ENCODE results near the gene CPPED1. TPM values are rescaled to one million over a fixed set of nuclear protein-coding genes. Genes with fewer than 3 reads are reported as not detected.

CPPED1 gene
- total RNA-seq, 2 donors from 2014 or later = 24.8 to 61.0 TPM

DNA sequence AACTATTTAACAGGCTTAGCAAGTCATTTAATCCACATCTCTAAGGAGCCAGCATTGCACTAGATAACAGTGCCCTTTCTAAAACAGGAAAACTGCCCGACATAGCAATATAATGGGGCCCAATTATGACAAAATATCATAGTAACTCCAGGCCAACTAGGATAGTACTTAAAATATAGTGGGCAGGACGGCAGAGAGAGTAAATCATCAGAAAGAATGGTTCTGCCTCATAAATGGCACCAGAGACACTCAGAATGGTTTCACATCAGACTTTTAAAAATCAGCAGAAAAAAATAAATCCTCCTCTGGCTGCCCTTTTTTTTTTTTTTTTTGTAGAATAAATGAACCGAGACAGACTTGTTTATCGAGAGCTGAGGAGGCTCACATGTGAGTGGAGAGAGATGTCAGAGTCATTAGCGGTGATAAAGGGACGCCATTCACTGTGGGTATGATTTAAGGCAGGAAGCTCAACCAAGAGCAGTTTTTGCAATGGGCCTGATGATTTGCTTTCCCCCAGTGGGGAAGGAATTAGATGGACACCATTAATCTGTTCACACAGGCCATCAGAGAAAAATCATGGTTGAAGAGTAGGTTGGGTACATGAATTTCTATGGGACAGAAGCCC lies 62.6 kb downstream of the CPPED1 start:
- no peak overlapping the region for H3K27ac ChIP-seq
- no peaks in the 10 kb centered on the region for H3K27me3 ChIP-seq (replicated peaks; ENCODE audit: insufficient read depth)
- no peak for DNase-seq (ENCODE audit: low spot score)
- 76% methylated on average over 6 of the region's 6 CpGs for WGBS
- H3K36me3 ChIP-seq = no peaks in the 10 kb centered on the region
- TF ChIP-seq POLR2A (IDR thresholded peaks at IDR 0.05) = no peak
- no peak for TF ChIP-seq POLR2AphosphoS5 (IDR thresholded peaks at IDR 0.05)
- H3K9me3 ChIP-seq = no peaks in the 10 kb centered on the region
- intact Hi-C loops (cut with DNase I) = no loop called here
- no peaks in the 10 kb centered on the region for H3K4me1 ChIP-seq (replicated peaks)
- H3K4me3 ChIP-seq = no peak overlapping the region

DNA sequence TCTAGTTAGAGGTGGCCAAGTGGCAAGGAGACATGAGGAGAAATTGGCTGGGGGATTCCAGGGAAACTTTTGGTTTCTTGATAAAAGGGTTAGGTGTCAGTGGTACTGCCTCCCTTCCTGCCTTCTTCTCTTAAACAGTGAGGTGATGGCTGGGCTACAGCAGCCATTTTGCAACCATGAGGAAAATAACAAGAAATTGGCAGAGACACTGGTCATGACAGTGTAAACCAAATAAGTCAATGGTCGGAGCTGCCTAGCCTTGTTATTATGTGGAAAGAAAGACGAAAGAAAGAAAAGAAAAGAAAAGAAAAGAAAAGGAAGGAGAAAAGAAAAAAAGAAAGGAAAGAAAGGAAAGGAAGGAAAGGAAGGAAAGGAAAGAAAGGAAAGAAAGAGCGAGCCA lies 63.9 kb downstream of the CPPED1 start:
- intact Hi-C loops (cut with DNase I) = no loop called here
- WGBS = 95% methylated on average over 3 of the region's 3 CpGs
- H3K4me1 ChIP-seq (replicated peaks) = no peaks in the 10 kb centered on the region
- no peak overlapping the region for H3K27ac ChIP-seq
- H3K27me3 ChIP-seq (replicated peaks; ENCODE audit: insufficient read depth) = no peaks in the 10 kb centered on the region
- no peak overlapping the region for H3K4me3 ChIP-seq
- no peaks in the 10 kb centered on the region for H3K9me3 ChIP-seq
- no peak for DNase-seq (ENCODE audit: low spot score)
- H3K36me3 ChIP-seq = no peaks in the 10 kb centered on the region
- TF ChIP-seq POLR2A (IDR thresholded peaks at IDR 0.05) (no peak), POLR2AphosphoS5 (IDR thresholded peaks at IDR 0.05) (no peak), CTCF (IDR thresholded peaks at IDR 0.05) (no peak)

DNA sequence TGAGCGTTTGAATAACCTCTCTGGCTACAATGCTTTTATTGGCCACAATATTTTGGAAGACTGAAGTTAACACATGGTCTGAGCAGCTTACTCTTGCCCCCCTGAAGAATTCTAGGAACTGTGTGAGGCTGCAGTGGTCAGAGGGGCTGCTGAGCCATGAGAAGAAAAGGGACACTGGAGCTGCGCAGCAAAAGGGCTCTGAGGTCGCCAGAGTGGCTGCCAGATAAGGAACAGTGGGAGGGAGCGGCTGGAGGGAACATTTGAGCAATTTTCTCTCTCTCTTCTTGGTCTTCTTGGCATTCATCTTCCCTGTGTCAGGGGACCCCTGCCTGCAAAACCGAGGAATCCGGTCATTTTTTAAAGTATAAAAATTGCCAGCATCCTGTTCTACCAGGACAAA lies 66.1 kb downstream of the CPPED1 start:
- intact Hi-C loops (cut with DNase I) = no loop called here
- Histone ChIP-seq H3K27ac (no peak overlapping the region), H3K9me3 (no peaks in the 10 kb centered on the region), H3K4me1 (replicated peaks) (no peaks in the 10 kb centered on the region), H3K27me3 (replicated peaks; ENCODE audit: insufficient read depth) (no peaks in the 10 kb centered on the region), H3K4me3 (no peak overlapping the region), H3K36me3 (no peaks in the 10 kb centered on the region)
- TF ChIP-seq CTCF (IDR thresholded peaks at IDR 0.05) = no peak
- no peak for TF ChIP-seq POLR2AphosphoS5 (IDR thresholded peaks at IDR 0.05)
- no peak for TF ChIP-seq POLR2A (IDR thresholded peaks at IDR 0.05)
- no peak for DNase-seq (ENCODE audit: low spot score)
- 74% methylated on average over 6 of the region's 6 CpGs for WGBS

GRCh38 chr16:12735805-12736204 lies 67.9 kb downstream of the CPPED1 start:
- H3K4me3 ChIP-seq = no peak overlapping the region
- TF ChIP-seq CTCF (IDR thresholded peaks at IDR 0.05) (no peak), POLR2AphosphoS5 (IDR thresholded peaks at IDR 0.05) (no peak), POLR2A (IDR thresholded peaks at IDR 0.05) (no peak)
- H3K36me3 ChIP-seq = no peaks in the 10 kb centered on the region
- H3K4me1 ChIP-seq (replicated peaks) = peaks cover 2% of the 10 kb centered on the region
- 76% methylated on average over 2 of the region's 2 CpGs for WGBS
- no peak for DNase-seq (ENCODE audit: low spot score)
- intact Hi-C loops (cut with DNase I) = no loop called here
- no peaks in the 10 kb centered on the region for H3K27me3 ChIP-seq (replicated peaks; ENCODE audit: insufficient read depth)
- peak overlapping the region in 1 of 2 donors; percentile 30 for H3K27ac ChIP-seq
- H3K9me3 ChIP-seq = no peaks in the 10 kb centered on the region

DNA sequence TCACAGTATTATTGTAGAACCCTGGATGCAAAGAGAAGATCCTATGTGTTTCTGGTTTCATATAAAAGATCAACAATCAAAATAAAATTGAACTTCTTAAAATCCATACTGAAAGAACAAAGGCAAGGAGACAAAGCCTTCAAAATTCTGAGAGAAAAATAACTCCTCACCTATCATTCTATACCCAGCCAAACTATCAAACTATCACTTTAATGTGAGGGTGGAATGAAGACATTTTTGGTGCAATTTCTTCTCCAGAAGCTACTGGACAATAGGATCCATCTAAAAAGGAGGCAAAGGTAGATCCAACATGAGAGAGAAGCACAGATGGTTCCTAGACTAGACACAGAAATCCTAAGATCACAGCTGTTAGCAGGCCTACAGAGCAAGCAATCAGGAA lies 71.1 kb downstream of the CPPED1 start:
- no peaks in the 10 kb centered on the region for H3K27me3 ChIP-seq (replicated peaks; ENCODE audit: insufficient read depth)
- TF ChIP-seq POLR2AphosphoS5 (IDR thresholded peaks at IDR 0.05) (no peak), CTCF (IDR thresholded peaks at IDR 0.05) (no peak), POLR2A (IDR thresholded peaks at IDR 0.05) (no peak)

More for the DNA sequence above, 71.1 kb downstream of the CPPED1 start:
- DNase-seq (ENCODE audit: low spot score) = no peak
- Histone ChIP-seq H3K27ac (no peak overlapping the region), H3K9me3 (no peaks in the 10 kb centered on the region), H3K4me1 (replicated peaks) (peaks cover 3% of the 10 kb centered on the region), H3K4me3 (no peak overlapping the region), H3K36me3 (no peaks in the 10 kb centered on the region)
- intact Hi-C loops (cut with DNase I) = no loop called here

Measured in prostate gland (tissue), 2 donors.